GM19463 (cell line): Measurements from ENCODE around the gene AKT1.
"Not testable (repeated sequence)": the region's sequence is repeated elsewhere in the genome, so short reads cannot be mapped to it uniquely, and the experiment has no call there.

Experiments
- ATAC-seq: cut with Tn5 transposase; IDR thresholded peaks from one replicate; pipeline ENCODE4 v1.9.1; 2021; ENCODE audit warnings: mild to moderate bottlenecking, moderate library complexity; ENCODE audit not compliant: unreplicated experiment

The AKT1 gene

GRCh38 chr14:104755621-104756020, 39.9 kb downstream of the AKT1 start:
- ATAC-seq = no peak

DNA sequence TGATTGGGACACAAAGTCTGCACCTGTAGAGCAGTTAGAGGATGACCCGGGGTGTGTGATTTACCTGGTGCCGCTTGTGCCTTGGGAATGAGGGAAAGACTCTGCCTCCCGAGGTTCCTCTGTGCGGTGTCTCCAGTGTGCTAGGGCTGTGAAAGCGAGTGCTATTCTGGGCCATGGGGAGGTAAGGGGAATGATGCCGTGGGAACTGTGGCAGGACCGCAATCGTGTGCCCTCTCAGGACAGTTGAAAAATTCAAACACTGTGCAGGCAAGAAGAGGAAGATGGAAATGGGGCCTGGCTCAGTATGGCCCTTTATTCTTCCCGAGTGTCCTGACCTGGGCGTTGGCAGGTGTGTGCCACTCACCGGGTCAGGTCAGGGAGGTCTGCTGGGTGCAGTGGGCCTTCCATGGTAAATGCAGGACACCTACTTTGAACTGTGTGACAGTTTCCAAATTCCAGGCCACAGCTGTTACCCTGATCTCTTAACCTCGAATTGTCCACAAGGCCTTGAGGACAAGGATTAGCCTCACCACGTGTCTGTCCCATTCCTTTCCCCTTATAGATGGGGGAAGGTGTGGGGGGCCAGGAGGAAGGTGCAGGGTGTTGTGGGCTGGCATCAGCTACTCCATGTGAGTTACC, 41.2 kb downstream of the AKT1 start:
- no peak for ATAC-seq

DNA sequence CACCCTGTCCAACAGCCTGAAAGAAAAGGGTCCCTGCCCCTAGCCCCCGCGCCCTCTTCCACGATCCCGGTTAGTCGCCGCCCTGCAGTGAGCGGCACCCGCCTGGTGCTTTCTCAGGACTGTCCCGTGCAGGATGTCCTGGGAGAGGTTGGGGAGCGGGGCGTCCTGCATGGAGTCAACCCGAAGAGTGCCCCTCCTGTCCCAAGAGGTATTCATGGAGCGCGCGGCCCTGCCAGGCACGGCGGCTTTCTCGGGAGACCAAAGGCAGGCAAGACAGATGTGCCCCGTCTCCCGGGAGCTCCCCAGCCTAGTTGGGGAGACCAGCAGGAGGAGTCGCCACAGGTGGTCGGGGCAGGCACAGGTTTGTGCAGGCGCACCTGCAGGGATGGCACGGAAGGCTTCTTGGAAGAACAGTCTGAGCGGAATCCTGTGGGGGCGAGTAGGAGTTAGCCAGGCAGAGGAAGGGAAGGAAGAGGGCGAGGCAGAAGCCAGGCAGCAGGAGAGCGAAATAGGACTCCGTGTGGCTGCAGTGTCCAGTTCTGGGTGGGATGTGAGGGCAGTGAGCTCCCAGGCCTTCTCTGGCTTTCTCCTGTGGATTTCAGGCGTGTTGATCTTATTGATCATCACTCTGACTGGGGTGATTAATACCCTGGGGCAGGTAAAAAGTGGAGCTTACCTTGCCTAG, 41.9 kb downstream of the AKT1 start:
- no peak for ATAC-seq

DNA sequence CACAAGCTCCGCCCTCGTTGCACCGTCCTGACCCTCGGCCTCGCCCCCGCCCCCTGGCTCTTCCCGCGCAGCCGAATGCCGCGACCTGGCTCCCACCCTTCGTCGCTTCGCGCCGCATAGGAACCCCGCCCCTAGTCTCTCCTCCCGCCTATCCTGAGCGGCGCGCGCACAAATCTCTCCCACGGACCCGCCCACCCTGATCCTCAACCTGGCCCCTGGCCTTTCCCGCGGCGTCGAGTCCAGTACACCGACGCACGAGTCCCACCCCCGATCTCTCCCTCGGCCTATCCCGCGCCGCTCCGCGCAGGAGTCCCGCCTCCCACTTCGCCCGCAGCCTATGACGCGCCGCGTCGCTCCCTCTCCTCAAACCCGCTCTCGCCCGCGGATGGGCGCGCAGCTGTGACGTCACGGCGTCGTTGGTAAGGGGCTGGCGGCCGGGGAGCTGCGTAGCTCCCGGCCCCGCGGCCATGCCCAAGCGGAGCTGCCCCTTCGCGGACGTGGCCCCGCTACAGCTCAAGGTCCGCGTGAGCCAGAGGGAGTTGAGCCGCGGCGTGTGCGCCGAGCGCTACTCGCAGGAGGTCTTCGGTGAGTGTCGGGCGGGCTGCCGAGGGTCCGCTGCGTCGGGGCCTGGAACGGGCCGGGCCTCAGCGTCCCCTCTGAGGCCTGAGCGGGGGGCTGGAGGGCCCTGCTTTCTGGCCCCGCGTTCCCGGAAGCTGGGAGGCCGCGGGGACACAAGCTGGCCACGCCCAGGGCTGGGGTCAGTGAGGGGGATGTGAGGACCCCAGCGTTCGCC, 42.6 kb downstream of the AKT1 start, which contains the start of gene SIVA1:
SIVA1 (plus strand) TSS at position 413 of the 793 bp plus-strand sequence; CDS start at position 468, 55 bp downstream.
- ATAC-seq = peak; percentile 91

GRCh38 chr14:104752423-104752734, 43.2 kb downstream of the AKT1 start:
- ATAC-seq = no peak

DNA sequence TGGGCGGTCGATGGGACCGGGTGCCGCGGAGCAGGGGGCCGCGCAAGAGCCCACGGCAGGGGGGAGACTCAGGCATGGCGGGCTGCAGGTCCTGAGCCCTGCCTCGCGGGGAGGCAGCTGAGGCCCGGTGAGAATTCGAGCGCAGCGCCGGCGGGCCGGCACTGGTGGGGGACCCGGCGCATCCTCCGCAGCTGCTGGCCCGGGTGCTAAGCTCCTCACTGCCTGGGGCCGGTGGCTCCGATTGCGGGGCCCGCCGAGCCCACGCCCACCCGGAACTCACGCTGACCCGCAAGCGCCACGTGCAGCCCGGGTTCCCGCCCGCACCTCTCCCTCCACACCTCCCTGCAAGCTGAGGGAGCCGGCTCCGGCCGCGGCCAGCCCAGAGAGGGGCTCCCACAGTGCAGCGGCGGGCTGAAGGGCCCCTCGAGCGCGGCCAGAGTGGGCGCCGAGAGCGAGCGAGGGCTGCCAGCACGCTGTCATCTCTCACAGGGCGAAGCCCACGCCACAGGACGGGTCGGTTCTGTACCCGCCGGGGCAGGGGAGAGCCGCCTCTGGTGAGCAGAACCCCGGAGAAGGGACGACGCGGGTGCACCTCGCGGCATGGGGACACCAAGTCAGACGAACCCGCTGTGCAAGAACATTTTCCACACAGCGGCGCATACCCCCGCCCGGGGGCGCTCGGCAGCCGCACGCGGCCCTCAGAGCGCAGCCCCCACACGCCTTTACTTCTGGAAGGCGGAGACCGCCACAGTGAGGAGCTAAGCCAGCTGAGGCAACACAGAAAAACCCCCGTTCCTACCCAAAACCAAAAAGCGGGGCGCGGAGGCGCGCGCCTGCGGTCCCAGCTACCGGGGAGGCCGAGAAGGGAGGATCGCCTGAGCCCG, 43.8 kb downstream of the AKT1 start:
- no peak for ATAC-seq

GRCh38 chr14:104750753-104751057, 44.8 kb downstream of the AKT1 start:
- ATAC-seq = not testable (repeated sequence)

DNA sequence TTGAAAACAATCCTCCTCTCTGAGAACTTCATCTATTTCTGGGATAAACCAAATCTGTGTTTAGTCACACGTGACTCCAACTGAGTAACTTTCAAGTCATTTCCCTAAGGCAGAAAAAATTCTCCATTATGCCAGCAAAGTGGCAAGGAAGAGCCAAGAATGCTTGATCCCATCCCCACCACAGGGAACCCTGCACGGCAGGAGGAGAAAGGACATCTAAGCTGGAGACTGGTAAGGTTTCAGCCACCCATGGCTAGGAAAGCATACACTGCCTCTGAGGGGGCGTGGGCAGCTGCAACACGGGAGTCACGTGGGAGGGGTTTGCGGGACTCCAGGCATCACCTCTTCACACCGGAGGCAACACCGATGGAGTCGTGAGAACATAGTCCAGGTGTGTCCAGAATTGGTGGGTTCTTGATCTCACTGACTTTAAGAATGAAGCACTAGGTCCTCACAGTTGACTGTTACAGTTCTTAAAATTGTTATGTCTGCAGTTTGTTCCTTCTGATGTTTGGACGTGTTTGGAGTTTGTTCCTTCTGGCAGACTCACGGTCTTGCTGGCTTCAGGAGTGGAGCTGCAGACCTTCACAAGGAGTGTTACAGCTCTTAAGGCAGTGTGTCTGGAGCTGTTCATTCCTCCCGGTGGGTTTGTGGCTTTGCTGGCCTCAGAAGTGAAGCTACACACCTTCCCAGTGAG, 45.3 kb downstream of the AKT1 start:
- ATAC-seq = no peak

- ATAC-seq = no peak
Measured at GRCh38 chr14:104749111-104749649, 46.4 kb downstream of the AKT1 start.

- ATAC-seq = no peak
Measured at GRCh38 chr14:104747876-104748275, 47.7 kb downstream of the AKT1 start.

DNA sequence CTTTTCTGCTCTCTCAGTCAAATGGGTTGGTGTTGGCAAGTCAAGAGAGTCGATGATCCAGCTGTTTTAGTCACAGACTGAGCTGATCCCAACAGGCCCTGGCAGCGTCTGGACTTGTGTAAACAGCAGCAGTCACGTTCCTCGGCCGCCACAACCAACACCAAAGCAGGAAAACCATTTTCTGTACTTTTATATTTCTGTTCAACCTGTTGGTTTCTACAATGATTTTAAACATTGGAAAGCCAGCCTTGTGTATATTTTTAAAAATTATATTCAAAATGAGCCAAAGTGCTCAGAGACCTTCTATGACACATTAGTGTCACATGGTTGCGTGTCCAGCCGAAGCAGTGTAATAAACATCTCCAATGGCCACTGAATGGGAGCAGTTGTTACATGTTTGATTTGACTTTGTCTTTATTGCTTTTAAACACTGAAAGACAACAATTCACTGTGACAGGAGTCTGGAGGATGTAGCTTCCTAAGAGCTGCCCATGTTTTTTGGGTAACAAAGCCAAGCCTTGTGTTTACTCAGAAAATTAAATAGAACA, 48.5 kb downstream of the AKT1 start:
- no peak for ATAC-seq

- ATAC-seq = no peak
Measured at GRCh38 chr14:104746071-104746545, 49.4 kb downstream of the AKT1 start.

DNA sequence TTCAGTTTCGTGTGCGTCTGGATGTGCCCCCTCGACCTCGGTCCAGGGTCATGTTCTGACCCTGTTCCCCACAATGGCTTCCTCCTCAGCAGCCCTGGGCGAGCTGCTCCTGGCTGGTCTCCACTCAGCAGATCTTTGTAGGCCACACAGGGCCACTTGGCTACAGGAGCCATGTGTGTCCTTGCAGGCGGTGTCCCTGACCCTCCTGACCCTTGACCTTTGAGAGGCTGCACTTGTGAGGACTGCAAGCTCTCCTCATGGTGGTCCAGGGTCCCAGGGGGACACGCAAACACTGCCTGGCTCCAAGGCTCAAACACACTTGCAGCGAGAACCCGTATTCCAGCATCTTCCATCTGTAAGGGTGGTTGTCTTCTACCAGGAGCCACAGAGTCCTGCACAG, 50.1 kb downstream of the AKT1 start:
- no peak for ATAC-seq

DNA sequence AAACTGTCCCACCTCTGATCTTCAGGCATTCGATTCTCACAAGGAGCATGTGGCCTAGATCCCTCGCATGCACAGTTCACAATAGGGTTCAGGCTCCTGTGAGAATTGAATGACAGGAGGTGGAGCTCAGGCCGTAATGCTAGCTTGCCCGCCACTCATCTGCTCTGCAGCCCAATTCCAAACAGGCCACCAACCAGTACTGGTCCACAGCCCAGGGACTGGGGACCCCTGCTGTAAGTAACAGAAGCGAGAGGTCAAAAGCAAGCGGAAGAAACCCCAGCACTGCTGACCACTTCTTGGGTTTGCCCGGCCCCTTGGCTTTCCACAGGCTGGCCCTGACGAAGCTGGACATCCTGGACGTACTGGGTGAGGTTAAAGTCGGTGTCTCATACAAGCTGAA, 51.1 kb downstream of the AKT1 start:
- ATAC-seq = no peak

DNA sequence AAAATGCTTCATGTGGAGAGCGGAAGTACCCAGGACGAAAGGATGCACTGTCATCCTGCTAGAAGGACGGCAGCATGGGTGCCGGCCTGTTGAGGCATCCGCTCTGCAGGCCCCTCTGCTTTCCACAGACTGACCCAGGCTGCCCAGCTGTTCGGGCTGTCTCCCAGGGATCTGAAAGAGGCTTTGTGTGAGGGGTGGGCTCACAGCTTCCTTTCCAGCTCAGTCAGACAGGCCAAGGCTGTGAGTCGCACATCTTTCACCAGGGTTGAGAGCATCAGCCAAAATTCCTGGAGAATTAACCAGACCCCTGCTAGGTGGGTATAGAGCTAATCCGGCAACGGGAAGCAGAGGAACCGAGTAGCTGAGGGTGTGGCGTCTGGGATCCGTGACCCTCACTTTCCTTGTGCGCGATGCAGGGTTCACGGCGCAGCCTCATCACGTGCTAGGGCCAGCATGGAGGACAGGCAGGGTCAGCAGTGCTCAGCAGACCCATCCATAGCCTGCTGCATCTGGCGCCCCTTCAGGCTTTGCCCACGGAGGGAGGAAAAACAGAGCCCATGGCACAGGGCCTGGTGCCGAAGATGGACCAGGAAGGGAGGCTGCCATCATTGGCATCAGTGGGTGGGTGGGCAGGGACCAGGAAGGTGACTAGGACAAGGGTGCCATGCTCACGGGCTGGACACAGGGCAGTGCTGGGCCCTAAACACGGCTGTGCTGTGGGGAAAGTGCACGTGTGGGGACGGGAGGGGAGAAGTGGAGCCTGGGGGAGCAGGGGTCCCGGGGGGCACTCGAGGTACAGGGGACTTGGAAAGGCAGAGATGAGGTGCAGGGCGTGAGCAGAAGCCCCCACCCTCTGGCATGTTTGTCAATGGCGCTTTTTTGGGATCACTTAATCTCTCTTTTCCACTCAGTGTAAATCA, 51.8 kb downstream of the AKT1 start:
- no peak for ATAC-seq

DNA sequence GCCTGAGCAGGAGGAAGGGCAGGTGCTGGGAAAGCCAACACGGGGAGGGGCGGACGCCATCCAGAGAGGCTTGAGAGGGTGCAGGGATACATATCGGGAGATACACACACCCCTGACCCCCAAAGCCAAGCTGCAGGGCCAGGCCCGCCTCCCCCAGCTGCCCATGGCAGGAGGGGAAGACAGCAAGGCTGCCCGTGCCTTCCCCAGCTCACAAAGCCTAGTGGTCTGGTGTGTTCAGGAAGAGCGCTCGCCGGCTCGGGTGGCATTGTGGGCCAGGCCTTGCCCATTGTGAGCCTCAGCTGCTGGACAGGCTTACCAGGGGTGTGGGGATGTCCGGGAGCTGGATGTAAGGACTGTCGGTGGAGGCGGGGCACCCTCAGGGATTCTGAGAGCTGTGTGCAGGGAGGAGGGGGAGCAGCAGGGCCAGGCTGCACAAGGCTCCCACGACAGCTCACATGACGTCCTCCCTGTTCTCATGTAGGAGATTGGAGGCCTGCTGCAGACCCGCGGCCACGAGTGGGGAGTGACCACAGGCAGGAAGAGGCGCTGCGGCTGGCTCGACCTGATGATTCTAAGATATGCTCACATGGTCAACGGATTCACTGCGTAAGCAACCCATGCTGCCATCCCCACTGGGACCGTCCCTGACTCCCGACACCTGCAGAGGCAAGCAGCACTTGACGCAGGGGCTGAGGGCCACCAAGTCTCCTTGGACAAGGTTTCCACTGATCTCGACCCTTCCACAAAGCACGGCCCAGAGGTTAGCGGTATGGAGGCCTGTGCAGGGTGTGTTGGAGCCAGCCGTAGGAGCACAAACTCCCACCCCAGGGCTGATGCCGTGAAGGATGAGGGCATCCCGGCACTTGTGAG, 52.7 kb downstream of the AKT1 start:
- no peak for ATAC-seq

- ATAC-seq = no peak
Measured at GRCh38 chr14:104741803-104742251, 53.7 kb downstream of the AKT1 start.
